Adrenal gland (tissue), 12 donors: Measurements from ENCODE around the gene CMIP. TPM values are rescaled to one million over a fixed set of nuclear protein-coding genes. Genes with fewer than 3 reads are reported as not detected.

Source experiments
- DNase-seq, 7 donors: peaks; one replicate each; pipeline ENCODE4 v3.0.0-alpha.2; 2019 to 2020
- H3K27ac ChIP-seq, 5 donors: fragments of 200-600 bp; sonication (generic) in 4 of 5; 1 replicate in 3 of 5; 2 replicates in 2 of 5; pipeline versions ENCODE4 v1.5.1 to v1.8.0; 2016 to 2020; ENCODE audit warnings: mild to moderate bottlenecking in 1 of 5
- H3K27me3 ChIP-seq: fragments of 200-600 bp; 2 replicates; pipeline ENCODE4 v1.8.0; 2021
- H3K36me3 ChIP-seq, 2 donors: fragments of 200-600 bp; replicated peaks in 1 of 2; 1 replicate in 1 of 2; 2 replicates in 1 of 2; pipeline versions ENCODE4 v1.5.1 to v1.8.0; 2018 to 2022
- H3K4me1 ChIP-seq, 2 donors: fragments of 200-600 bp; replicated peaks in 1 of 2; 1 replicate in 1 of 2; 2 replicates in 1 of 2; pipeline versions ENCODE4 v1.5.1 to v1.8.0; 2018 to 2021
- H3K4me3 ChIP-seq, 4 donors: fragments of 200-600 bp; sonication (generic) in 3 of 4; one replicate each; pipeline ENCODE4 v1.5.1; 2016 to 2018
- H3K9me3 ChIP-seq, 3 donors: fragments of 200-600 bp; sonication (generic) in 1 of 3; replicated peaks in 1 of 3; 1 replicate in 2 of 3; 2 replicates in 1 of 3; pipeline versions ENCODE4 v1.5.1 to v1.8.0; 2016 to 2021
- CTCF ChIP-seq, 6 experiments: fragments of 450-650 bp in 4 of 6; fragments of 200-600 bp in 2 of 6; sonication (generic) in 1 of 6; IDR thresholded peaks; 1 replicate in 5 of 6; 2 replicates in 1 of 6; pipeline versions ENCODE4 v1.5.1 to v1.8.0; 2016 to 2021; ENCODE audit warnings: antibody characterized with exemption in 6 of 6, mild to moderate bottlenecking in 2 of 6, moderate library complexity in 1 of 6
- POLR2A ChIP-seq, 2 donors: fragments of 450-650 bp; IDR thresholded peaks; one replicate each; pipeline ENCODE4 v1.6.1; 2017; ENCODE audit warnings: antibody characterized with exemption in 2 of 2, mild to moderate bottlenecking in 2 of 2, moderate library complexity in 1 of 2
- WGBS, 4 donors: extraction: QIAGEN DNeasy Blood & Tissue Kit in 2 of 4; methylation state at CpG; one replicate each; pipeline versions ENCODE4 v1.1.5 to v1.1.7; 2013 to 2017; 5-methylcytosine and 5-hydroxymethylcytosine counted together
- intact Hi-C, 2 donors: fragments of 100-400 bp; cut with DNase I; formaldehyde crosslinking; loops; one replicate each; pipeline versions ENCODE4 v1.14.1 to v1.15.0; 2022 to 2023
- polyA plus RNA-seq, 3 donors: library from polyadenylated mRNA; stranded (reverse); fragments of 200-250 nt in 2 of 3; fragments of 350-450 nt in 1 of 3; fragmentation: Illumina TruSeq in 1 of 3; extraction: RNeasy Lipid Tissue Mini Kit (QIAGEN cat#74804) in 1 of 3; gene quantifications; one replicate each; pipeline ENCODE4 v1.2.3, GENCODE V29; 2013 to 2014
- total RNA-seq, 9 donors: library from RNA; depleted of rRNA in 4 of 9; stranded (reverse); fragments of >200 nt in 4 of 9; fragments of 120-200 nt in 1 of 9; fragmentation: NEBNext Ultra II Directional in 1 of 9; extraction: Animal tissue kit (Norgen Biotek cat#: 25700) in 1 of 9; gene quantifications; one replicate each; pipeline versions ENCODE4 v1.1.0 to v1.2.4, GENCODE V29; 2013 to 2023
- donor health status: healthy with polysubstance abuse.
- donor health status: Bipolar disorder and iron deficiency.
- donor health status: DM: yes; HTN: yes; CAD: no.
- donor health status: DM: no; HTN: no; CAD: no.
- donor health status: DM: no; HTN: no; CAD: no.
- donor health status: DM: yes; HTN: yes; CAD: no.

The CMIP gene
- total and polyA plus RNA-seq, 12 donors = 8.1 to 87.9 (median 42.5) TPM

GRCh38 chr16:81732699-81733098 is 288.1 kb downstream of the CMIP start:
- Histone ChIP-seq H3K9me3 (no peaks in the 10 kb centered on the region), H3K36me3 (no peaks in the 10 kb centered on the region), H3K27ac (no peak overlapping the region), H3K4me1 (peaks cover 0 to 11% of the 10 kb centered on the region in 2 donors), H3K27me3 (no peaks in the 10 kb centered on the region), H3K4me3 (no peak overlapping the region)
- DNase-seq = no peak
- WGBS, 4 donors = 100% methylated on average over 1 of the region's 1 CpG; no CpG with 5 or more reads in 1 of the 4 donors
- intact Hi-C loops = loop anchor here in 1 of 2 donors (5.0 kb wide), 1 partner anchor 370 kb away; no protein-coding TSS in a partner anchor
- TF ChIP-seq POLR2A (IDR thresholded peaks at IDR 0.05) (no peak), CTCF (IDR thresholded peaks at IDR 0.05) (no peak)

- WGBS, 4 donors = 62 to 89% (median 77%) methylated on average over 1 of the region's 1 CpG
- Histone ChIP-seq H3K4me3 (no peak overlapping the region), H3K36me3 (no peaks in the 10 kb centered on the region), H3K9me3 (no peaks in the 10 kb centered on the region), H3K4me1 (peaks cover 3 to 17% of the 10 kb centered on the region in 2 donors), H3K27me3 (no peaks in the 10 kb centered on the region), H3K27ac (no peak overlapping the region)
- intact Hi-C loops = loop anchor here in 1 of 2 donors (5.0 kb wide), 1 partner anchor 371 kb away; no protein-coding TSS in a partner anchor
- no peak for TF ChIP-seq CTCF (IDR thresholded peaks at IDR 0.05)
- TF ChIP-seq POLR2A (IDR thresholded peaks at IDR 0.05) = no peak
- DNase-seq = no peak
These were observed 288.7 kb downstream of the CMIP start for GRCh38 chr16:81733295-81733694.

- Histone ChIP-seq H3K27ac (no peak overlapping the region), H3K4me1 (peaks cover 5 to 20% of the 10 kb centered on the region in 2 donors), H3K36me3 (no peaks in the 10 kb centered on the region), H3K9me3 (no peaks in the 10 kb centered on the region), H3K4me3 (no peak overlapping the region), H3K27me3 (no peaks in the 10 kb centered on the region)
- intact Hi-C loops = loop anchor here (5.0 kb wide), 3 partner anchors 373 to 698 kb away; partner anchors contain the start of gene ATMIN (in 2 of the 2)
- no peak for DNase-seq
- TF ChIP-seq CTCF (IDR thresholded peaks at IDR 0.05) (no peak), POLR2A (IDR thresholded peaks at IDR 0.05) (no peak)
- 92 to 97% (median 94%) methylated on average over 6 of the region's 6 CpGs for WGBS, 4 donors
These were observed 290.2 kb downstream of the CMIP start for GRCh38 chr16:81734632-81735434.

GRCh38 chr16:81737885-81738536 is 293.4 kb downstream of the CMIP start:
- TF ChIP-seq POLR2A (IDR thresholded peaks at IDR 0.05) (no peak), CTCF (IDR thresholded peaks at IDR 0.05) (peak; percentile 71 to 97 (median 92))
- no peaks in the 10 kb centered on the region for H3K36me3 ChIP-seq
- intact Hi-C loops = loop anchor here (5.0 kb wide), 2 partner anchors 531 to 701 kb away; partner anchors contain the start of gene ATMIN (in 2 of the 2)
- H3K4me1 ChIP-seq = peaks cover 5 to 10% of the 10 kb centered on the region in 2 donors
- no peaks in the 10 kb centered on the region for H3K27me3 ChIP-seq
- WGBS, 4 donors = 7 to 12% (median 8%) methylated on average over 14 to 22 of the region's 22 CpGs
- H3K27ac ChIP-seq = no peak overlapping the region
- H3K9me3 ChIP-seq = no peaks in the 10 kb centered on the region
- DNase-seq = peak; percentile 80 to 93 (median 87)
- peak overlapping the region in 1 of 4 donors; percentile 41 for H3K4me3 ChIP-seq
